ENCODE measurements around the gene MNAT1.

Gene MNAT1

GRCh38 chr14:60865378-60866127 lies 131.0 kb downstream of the MNAT1 start:
- TF ChIP-seq CTCF (IDR thresholded peaks at IDR 0.05; ENCODE audit: low read depth, low read length, poor library complexity, severe bottlenecking): no peak
- no peak for TF ChIP-seq EZH2phosphoT487 (IDR thresholded peaks at IDR 0.05; ENCODE audit: borderline replicate concordance, low read length)
- Histone ChIP-seq H3K9me3 (ENCODE audit: control insufficient read depth, insufficient read depth, low read length) (no peaks in the 10 kb centered on the region), H4K20me1 (ENCODE audit: control insufficient read depth, insufficient read depth, low read depth, low read length) (no peaks in the 10 kb centered on the region), H3K36me3 (ENCODE audit: control insufficient read depth, low read length) (no peaks in the 10 kb centered on the region), H3K27me3 (ENCODE audit: control insufficient read depth, low read length) (no peaks in the 10 kb centered on the region), H3K9me2 (replicated peaks; ENCODE audit: control insufficient read depth, low read length) (no peaks in the 10 kb centered on the region), H3K79me2 (ENCODE audit: control insufficient read depth, low read length) (no peaks in the 10 kb centered on the region), H3K4me1 (ENCODE audit: control insufficient read depth, low read length) (no peaks in the 10 kb centered on the region), H3K4me3 (ENCODE audit: low read length) (no peak overlapping the region), H3K27ac (ENCODE audit: low read depth, low read length) (no peak overlapping the region), H3F3A (ENCODE audit: control insufficient read depth, insufficient read depth) (no peaks in the 10 kb centered on the region), H3K4me2 (ENCODE audit: low read length) (no peak overlapping the region)

GRCh38 chr14:60867503-60868172 lies 133.1 kb downstream of the MNAT1 start:
- no peak overlapping the region for H3K4me2 ChIP-seq (ENCODE audit: low read length)

GRCh38 chr14:60878121-60878520 lies 143.6 kb downstream of the MNAT1 start:
- no peaks in the 10 kb centered on the region for H3K4me1 ChIP-seq (ENCODE audit: control insufficient read depth, low read length)
- no peaks in the 10 kb centered on the region for H3F3A ChIP-seq (ENCODE audit: control insufficient read depth, insufficient read depth)
- TF ChIP-seq EZH2phosphoT487 (IDR thresholded peaks at IDR 0.05; ENCODE audit: borderline replicate concordance, low read length): no peak
- no peak for TF ChIP-seq CTCF (IDR thresholded peaks at IDR 0.05; ENCODE audit: low read depth, low read length, poor library complexity, severe bottlenecking)
- H3K9me3 ChIP-seq (ENCODE audit: control insufficient read depth, insufficient read depth, low read length): no peaks in the 10 kb centered on the region
- H3K4me3 ChIP-seq (ENCODE audit: low read length): no peak overlapping the region
- no peak overlapping the region for H3K27ac ChIP-seq (ENCODE audit: low read depth, low read length)
- no peaks in the 10 kb centered on the region for H4K20me1 ChIP-seq (ENCODE audit: control insufficient read depth, insufficient read depth, low read depth, low read length)
- H3K36me3 ChIP-seq (ENCODE audit: control insufficient read depth, low read length): peaks cover 17% of the 10 kb centered on the region
- H3K4me2 ChIP-seq (ENCODE audit: low read length): no peak overlapping the region
- H3K79me2 ChIP-seq (ENCODE audit: control insufficient read depth, low read length): no peaks in the 10 kb centered on the region
- no peaks in the 10 kb centered on the region for H3K9me2 ChIP-seq (replicated peaks; ENCODE audit: control insufficient read depth, low read length)
- H3K27me3 ChIP-seq (ENCODE audit: control insufficient read depth, low read length): no peaks in the 10 kb centered on the region

More at GRCh38 chr14:60867503-60868172, 133.1 kb downstream of the MNAT1 start:
- Histone ChIP-seq H3K27ac (ENCODE audit: low read depth, low read length) (no peak overlapping the region), H3K9me2 (replicated peaks; ENCODE audit: control insufficient read depth, low read length) (no peaks in the 10 kb centered on the region), H4K20me1 (ENCODE audit: control insufficient read depth, insufficient read depth, low read depth, low read length) (no peaks in the 10 kb centered on the region), H3K4me3 (ENCODE audit: low read length) (no peak overlapping the region), H3K36me3 (ENCODE audit: control insufficient read depth, low read length) (no peaks in the 10 kb centered on the region), H3K79me2 (ENCODE audit: control insufficient read depth, low read length) (no peaks in the 10 kb centered on the region), H3K9me3 (ENCODE audit: control insufficient read depth, insufficient read depth, low read length) (no peaks in the 10 kb centered on the region), H3K4me1 (ENCODE audit: control insufficient read depth, low read length) (no peaks in the 10 kb centered on the region), H3K27me3 (ENCODE audit: control insufficient read depth, low read length) (no peaks in the 10 kb centered on the region), H3F3A (ENCODE audit: control insufficient read depth, insufficient read depth) (no peaks in the 10 kb centered on the region)
- TF ChIP-seq CTCF (IDR thresholded peaks at IDR 0.05; ENCODE audit: low read depth, low read length, poor library complexity, severe bottlenecking) (no peak), EZH2phosphoT487 (IDR thresholded peaks at IDR 0.05; ENCODE audit: borderline replicate concordance, low read length) (no peak)
